ENCODE measurements around the gene WWOX. TPM values are rescaled to one million over a fixed set of nuclear protein-coding genes. Genes with fewer than 3 reads are reported as not detected.

WWOX gene
- total RNA-seq, 3 donors from 2014 or later (not counting 1 experiment from before 2014, with no cell fraction given), result 21.0 to 29.8 (median 27.0) TPM

DNA sequence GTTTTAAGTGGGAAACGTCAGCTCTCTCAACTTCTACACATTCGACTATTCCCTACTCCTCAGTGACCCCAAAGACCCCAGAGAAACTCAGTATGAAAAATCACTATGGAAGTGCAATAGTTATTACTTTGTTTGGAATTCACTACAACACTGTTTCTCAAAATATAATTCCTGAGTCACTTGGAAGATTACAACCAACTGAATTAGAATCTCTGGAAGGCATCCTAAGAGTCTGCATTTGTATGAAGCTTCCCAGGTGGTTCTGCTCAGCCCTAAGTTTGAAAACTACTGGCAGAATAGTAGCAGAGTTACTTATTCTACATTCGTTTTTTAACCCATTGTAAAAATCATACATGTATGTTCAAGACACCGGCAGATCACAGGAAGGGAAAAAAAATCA, 975.5 kb downstream of the WWOX start:
- 50% methylated on average over 2 of the region's 4 CpGs for WGBS (ENCODE audit: insufficient coverage)
- H3K4me3 ChIP-seq (ENCODE audit: low read length), result no peak overlapping the region
- peaks cover 0 to 7% of the 10 kb centered on the region in 2 donors for H3K27me3 Mint-ChIP-seq (ENCODE audit: low read depth in 2 of 2)
- H3K36me3 ChIP-seq (ENCODE audit: control insufficient read depth, insufficient read depth, low read length), result no peaks in the 10 kb centered on the region
- intact Hi-C loops (cut with micrococcal nuclease), result no loop called here
- TF ChIP-seq, protein P1, sequence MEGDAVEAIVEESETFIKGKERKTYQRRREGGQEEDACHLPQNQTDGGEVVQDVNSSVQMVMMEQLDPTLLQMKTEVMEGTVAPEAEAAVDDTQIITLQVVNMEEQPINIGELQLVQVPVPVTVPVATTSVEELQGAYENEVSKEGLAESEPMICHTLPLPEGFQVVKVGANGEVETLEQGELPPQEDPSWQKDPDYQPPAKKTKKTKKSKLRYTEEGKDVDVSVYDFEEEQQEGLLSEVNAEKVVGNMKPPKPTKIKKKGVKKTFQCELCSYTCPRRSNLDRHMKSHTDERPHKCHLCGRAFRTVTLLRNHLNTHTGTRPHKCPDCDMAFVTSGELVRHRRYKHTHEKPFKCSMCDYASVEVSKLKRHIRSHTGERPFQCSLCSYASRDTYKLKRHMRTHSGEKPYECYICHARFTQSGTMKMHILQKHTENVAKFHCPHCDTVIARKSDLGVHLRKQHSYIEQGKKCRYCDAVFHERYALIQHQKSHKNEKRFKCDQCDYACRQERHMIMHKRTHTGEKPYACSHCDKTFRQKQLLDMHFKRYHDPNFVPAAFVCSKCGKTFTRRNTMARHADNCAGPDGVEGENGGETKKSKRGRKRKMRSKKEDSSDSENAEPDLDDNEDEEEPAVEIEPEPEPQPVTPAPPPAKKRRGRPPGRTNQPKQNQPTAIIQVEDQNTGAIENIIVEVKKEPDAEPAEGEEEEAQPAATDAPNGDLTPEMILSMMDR (IDR thresholded peaks at IDR 0.05), result no peak
- peak overlapping the region; percentile 45 for H3K4me3 Mint-ChIP-seq
- H3K4me1 Mint-ChIP-seq, result peaks cover 72 to 77% of the 10 kb centered on the region in 2 donors
- H3K27ac ChIP-seq (ENCODE audit: low read length), result no peak overlapping the region
- no peak for DNase-seq
- ATAC-seq, result no peak
- no peaks in the 10 kb centered on the region for H3K9me3 Mint-ChIP-seq
- H3K4me1 ChIP-seq (ENCODE audit: control insufficient read depth, insufficient read depth, low read length), result peaks cover 20% of the 10 kb centered on the region
- no peak overlapping the region for H3K27ac Mint-ChIP-seq
- no peaks in the 10 kb centered on the region for H3K27me3 ChIP-seq (ENCODE audit: control insufficient read depth, insufficient read depth, low read length)
- H3K36me3 Mint-ChIP-seq, result no peaks in the 10 kb centered on the region
- H3K9me3 ChIP-seq (ENCODE audit: control insufficient read depth, insufficient read depth, low read length), result no peaks in the 10 kb centered on the region

DNA sequence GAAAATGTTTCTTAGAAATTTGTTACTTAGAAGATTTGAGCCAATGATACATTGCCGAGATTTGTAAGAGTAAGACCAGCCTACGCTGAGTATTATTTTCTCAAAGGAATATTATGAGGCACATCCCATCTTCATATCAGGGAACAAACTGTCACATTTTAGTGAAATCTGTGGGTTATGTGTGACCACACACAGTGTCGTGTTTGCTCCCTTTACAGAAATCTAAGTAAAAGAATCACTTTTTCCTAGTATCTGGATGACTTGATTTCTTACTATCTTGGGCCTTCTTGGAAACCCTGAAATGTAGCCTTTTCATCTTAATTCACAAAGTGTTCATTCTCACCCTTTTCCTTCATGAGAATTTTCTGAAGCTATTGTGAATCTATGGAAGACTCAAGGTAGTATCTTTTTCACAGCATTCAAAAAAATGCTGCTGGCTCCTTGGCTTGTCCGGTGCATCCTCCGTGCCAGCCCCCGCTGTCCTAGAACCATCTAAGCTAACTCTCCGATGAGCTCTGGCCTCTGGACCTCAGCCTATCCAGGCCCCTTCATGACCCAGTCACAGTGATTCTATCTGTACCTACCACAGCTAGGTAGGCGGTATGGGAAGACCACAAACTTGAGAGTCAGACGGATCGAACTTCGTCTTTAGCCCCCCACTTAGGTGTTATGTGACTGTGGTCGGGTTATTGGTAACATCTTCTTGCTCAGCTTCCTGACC, 976.8 kb downstream of the WWOX start:
- Mint-ChIP-seq H3K36me3 (no peaks in the 10 kb centered on the region), H3K4me1 (peaks cover 61 to 64% of the 10 kb centered on the region in 2 donors), H3K27ac (no peak overlapping the region), H3K4me3 (no peak overlapping the region), H3K27me3 (ENCODE audit: low read depth in 2 of 2) (peaks cover 0 to 7% of the 10 kb centered on the region in 2 donors), H3K9me3 (no peaks in the 10 kb centered on the region)
- H3K36me3 ChIP-seq (ENCODE audit: control insufficient read depth, insufficient read depth, low read length), result no peaks in the 10 kb centered on the region
- H3K9me3 ChIP-seq (ENCODE audit: control insufficient read depth, insufficient read depth, low read length), result no peaks in the 10 kb centered on the region
- intact Hi-C loops (cut with micrococcal nuclease), result no loop called here
- H3K27me3 ChIP-seq (ENCODE audit: control insufficient read depth, insufficient read depth, low read length), result no peaks in the 10 kb centered on the region
- H3K27ac ChIP-seq (ENCODE audit: low read length), result no peak overlapping the region
- DNase-seq (no peak), ATAC-seq (no peak)
- TF ChIP-seq, protein P1 (IDR thresholded peaks at IDR 0.05), result no peak
- peaks cover 20% of the 10 kb centered on the region for H3K4me1 ChIP-seq (ENCODE audit: control insufficient read depth, insufficient read depth, low read length)
- no peak overlapping the region for H3K4me3 ChIP-seq (ENCODE audit: low read length)
- 63% methylated on average over 12 of the region's 12 CpGs for WGBS (ENCODE audit: insufficient coverage)

DNA sequence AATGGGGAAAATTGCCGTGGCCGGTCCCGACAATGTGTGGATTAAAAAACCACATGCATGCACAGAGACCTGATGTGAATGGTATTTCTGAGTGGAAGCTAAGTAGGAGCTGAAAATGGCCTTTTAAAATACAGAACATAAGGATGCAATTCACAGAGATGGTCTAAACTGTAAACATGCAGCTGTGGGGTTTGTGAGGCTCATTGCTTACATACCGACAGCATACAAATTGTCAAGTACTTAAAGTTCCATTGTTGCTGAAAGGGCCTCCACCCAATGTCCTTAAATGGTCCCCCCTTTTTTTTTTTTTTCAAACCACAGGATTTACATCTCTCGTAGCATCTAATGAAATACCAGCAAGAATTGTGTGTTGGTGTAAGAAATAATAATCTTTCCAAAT, 977.9 kb downstream of the WWOX start:
- no peaks in the 10 kb centered on the region for H3K36me3 Mint-ChIP-seq
- 89% methylated on average over 4 of the region's 5 CpGs for whole genome bisulfite sequencing (ENCODE audit: insufficient coverage)
- TF ChIP-seq, protein P1 (IDR thresholded peaks at IDR 0.05), result no peak
- Histone ChIP-seq H3K9me3 (ENCODE audit: control insufficient read depth, insufficient read depth, low read length) (no peaks in the 10 kb centered on the region), H3K36me3 (ENCODE audit: control insufficient read depth, insufficient read depth, low read length) (no peaks in the 10 kb centered on the region), H3K4me3 (ENCODE audit: low read length) (no peak overlapping the region), H3K27ac (ENCODE audit: low read length) (no peak overlapping the region), H3K4me1 (ENCODE audit: control insufficient read depth, insufficient read depth, low read length) (peaks cover 12% of the 10 kb centered on the region), H3K27me3 (ENCODE audit: control insufficient read depth, insufficient read depth, low read length) (no peaks in the 10 kb centered on the region)
- ATAC-seq, result no peak
- peaks cover 55 to 63% of the 10 kb centered on the region in 2 donors for H3K4me1 Mint-ChIP-seq
- H3K9me3 Mint-ChIP-seq, result no peaks in the 10 kb centered on the region
- no peak for DNase-seq
- peaks cover 0 to 7% of the 10 kb centered on the region in 2 donors for H3K27me3 Mint-ChIP-seq (ENCODE audit: low read depth in 2 of 2)
- intact Hi-C loops (cut with micrococcal nuclease), result no loop called here
- no peak overlapping the region for H3K27ac Mint-ChIP-seq
- no peak overlapping the region for H3K4me3 Mint-ChIP-seq

Measured in natural killer cell (primary cell).